HEK293 (cell line): Measurements from ENCODE around the gene TMEM126B.

ENCODE experiments used
- EGR2 ChIP-seq: fragments of 450-650 bp; formaldehyde crosslinking; IDR thresholded peaks from 2 replicates; pipeline ENCODE4 v1.5.1; 2016; ENCODE audit warnings: low read depth, missing biosample characterization, missing genetic modification characterization
- IKZF3 ChIP-seq: fragments of 450-650 bp; IDR thresholded peaks from 2 replicates; pipeline ENCODE4 v1.5.0; 2018; ENCODE audit warnings: missing biosample characterization, mild to moderate bottlenecking, missing genetic modification characterization, moderate library complexity
- KLF7 ChIP-seq: fragments of 450-650 bp; formaldehyde crosslinking; IDR thresholded peaks from 2 replicates; pipeline ENCODE4 v1.5.1; 2016; ENCODE audit warnings: missing biosample characterization, missing genetic modification characterization, borderline replicate concordance
- KLF8 ChIP-seq: fragments of 450-650 bp; formaldehyde crosslinking; IDR thresholded peaks from 2 replicates; pipeline ENCODE4 v1.5.1; 2016; ENCODE audit warnings: missing biosample characterization, missing genetic modification characterization
- SP3 ChIP-seq: fragments of 450-650 bp; formaldehyde crosslinking; IDR thresholded peaks from 2 replicates; pipeline ENCODE4 v1.5.1; 2016; ENCODE audit warnings: missing biosample characterization, missing genetic modification characterization
- TCF7L2 ChIP-seq: IDR thresholded peaks from 2 replicates; pipeline ENCODE4 v1.6.1; 2011; ENCODE audit warnings: low read depth, mild to moderate bottlenecking, inconsistent platforms, low read length, moderate library complexity, borderline replicate concordance
- ZBTB8A ChIP-seq: fragments of 450-650 bp; formaldehyde crosslinking; IDR thresholded peaks from 2 replicates; pipeline ENCODE4 v1.5.1; 2016; ENCODE audit warnings: missing biosample characterization, missing genetic modification characterization
- ZFP37 ChIP-seq: fragments of 450-650 bp; formaldehyde crosslinking; IDR thresholded peaks from 2 replicates; pipeline ENCODE4 v1.5.1; 2016; ENCODE audit warnings: missing biosample characterization, missing genetic modification characterization
- ZNF140 ChIP-seq: fragments of 450-650 bp; formaldehyde crosslinking; IDR thresholded peaks from 2 replicates; pipeline ENCODE4 v1.5.1; 2016; ENCODE audit warnings: missing biosample characterization, missing genetic modification characterization
- ZNF169 ChIP-seq: fragments of 450-650 bp; formaldehyde crosslinking; IDR thresholded peaks from 2 replicates; pipeline ENCODE4 v1.5.1; 2016; ENCODE audit warnings: missing biosample characterization, missing genetic modification characterization
- ZNF174 ChIP-seq: fragments of 450-650 bp; formaldehyde crosslinking; IDR thresholded peaks from 2 replicates; pipeline ENCODE4 v1.5.0; 2017; ENCODE audit warnings: missing biosample characterization, mild to moderate bottlenecking, missing genetic modification characterization
- ZNF214 ChIP-seq: fragments of 450-650 bp; formaldehyde crosslinking; IDR thresholded peaks from 2 replicates; pipeline ENCODE4 v1.5.1; 2017; ENCODE audit warnings: missing biosample characterization, mild to moderate bottlenecking, missing genetic modification characterization, borderline replicate concordance
- ZNF292 ChIP-seq: fragments of 450-650 bp; formaldehyde crosslinking; IDR thresholded peaks from 2 replicates; pipeline ENCODE4 v1.5.1; 2016; ENCODE audit warnings: low read depth, missing biosample characterization, missing genetic modification characterization, borderline replicate concordance
- ZNF366 ChIP-seq: fragments of 450-650 bp; formaldehyde crosslinking; conservative IDR thresholded peaks from 2 replicates; pipeline ENCODE4 v1.5.1; 2016; ENCODE audit warnings: missing biosample characterization, missing genetic modification characterization
- ZNF426 ChIP-seq: fragments of 450-650 bp; formaldehyde crosslinking; IDR thresholded peaks from 2 replicates; pipeline ENCODE4 v1.5.1; 2017; ENCODE audit warnings: missing biosample characterization, missing genetic modification characterization, mild to moderate bottlenecking, inconsistent platforms, moderate library complexity
- ZNF473 ChIP-seq: fragments of 450-650 bp; formaldehyde crosslinking; IDR thresholded peaks from 2 replicates; pipeline ENCODE4 v1.5.1; 2017; ENCODE audit warnings: missing biosample characterization, missing genetic modification characterization
- ZNF48 ChIP-seq: fragments of 450-650 bp; formaldehyde crosslinking; IDR thresholded peaks from 2 replicates; pipeline ENCODE4 v1.5.1; 2016; ENCODE audit warnings: missing biosample characterization, missing genetic modification characterization
- ZNF501 ChIP-seq: fragments of 450-650 bp; formaldehyde crosslinking; IDR thresholded peaks from 2 replicates; pipeline ENCODE4 v1.5.1; 2016; ENCODE audit warnings: missing biosample characterization, missing genetic modification characterization
- ZNF510 ChIP-seq: fragments of 450-650 bp; formaldehyde crosslinking; IDR thresholded peaks from 2 replicates; pipeline ENCODE4 v1.5.1; 2018; ENCODE audit warnings: mild to moderate bottlenecking, missing genetic modification characterization, missing biosample characterization; ENCODE audit not compliant: insufficient replicate concordance
- ZNF530 ChIP-seq: fragments of 450-650 bp; formaldehyde crosslinking; IDR thresholded peaks from 2 replicates; pipeline ENCODE4 v1.5.1; 2016; ENCODE audit warnings: low read depth, missing biosample characterization, missing genetic modification characterization
- ZNF555 ChIP-seq: fragments of 450-650 bp; formaldehyde crosslinking; conservative IDR thresholded peaks from 2 replicates; pipeline ENCODE4 v1.5.1; 2017; ENCODE audit warnings: missing biosample characterization, mild to moderate bottlenecking, missing genetic modification characterization, inconsistent platforms
- ZNF610 ChIP-seq: fragments of 450-650 bp; formaldehyde crosslinking; IDR thresholded peaks from 2 replicates; pipeline ENCODE4 v1.5.1; 2016; ENCODE audit warnings: missing biosample characterization, missing genetic modification characterization, borderline replicate concordance
- TF ChIP-seq, protein P1 (sequence below): fragments of 450-650 bp; formaldehyde crosslinking; IDR thresholded peaks from 2 replicates; pipeline ENCODE4 v1.5.1; 2016; ENCODE audit warnings: missing biosample characterization, missing genetic modification characterization
- TF ChIP-seq, protein P2 (sequence below): fragments of 450-650 bp; formaldehyde crosslinking; IDR thresholded peaks from 2 replicates; pipeline ENCODE4 v1.5.1; 2017; ENCODE audit warnings: missing biosample characterization, missing genetic modification characterization
- TF ChIP-seq, protein P3 (sequence below): fragments of 450-650 bp; formaldehyde crosslinking; IDR thresholded peaks from 2 replicates; pipeline ENCODE4 v1.5.1; 2016; ENCODE audit warnings: missing biosample characterization, missing genetic modification characterization

The TMEM126B gene

GRCh38 chr11:85627998-85628770 is at the start of gene TMEM126B (continued):
- peak; percentile 82 for TF ChIP-seq KLF8 (tag by site-specific recombination)
- TF ChIP-seq TCF7L2: no peak
- TF ChIP-seq ZNF530 (tag by site-specific recombination): no peak
- peak; percentile 54; the same call in 1 of the 2 replicates for TF ChIP-seq IKZF3 (tag by site-specific recombination)
- TF ChIP-seq ZNF169 (tag by site-specific recombination): no peak
- TF ChIP-seq ZNF48 (tag by site-specific recombination): no peak
- TF ChIP-seq ZNF510 (tag by site-specific recombination): no peak
- TF ChIP-seq ZNF501 (tag by site-specific recombination): 0 out of 2 replicates have a peak, but pooled peaks have one; percentile 38
- no peak for TF ChIP-seq ZNF426 (tag by site-specific recombination)
- no peak for TF ChIP-seq ZNF292 (tag by site-specific recombination)
- TF ChIP-seq SP3 (tag by site-specific recombination): peak; percentile 91
- no peak for TF ChIP-seq ZNF473 (tag by site-specific recombination)
- TF ChIP-seq KLF7 (tag by site-specific recombination): peak; percentile 81; the same call in 1 of the 2 replicates
- no peak; the same call in 1 of the 2 replicates for TF ChIP-seq ZFP37 (tag by site-specific recombination)
- TF ChIP-seq, protein P1, sequence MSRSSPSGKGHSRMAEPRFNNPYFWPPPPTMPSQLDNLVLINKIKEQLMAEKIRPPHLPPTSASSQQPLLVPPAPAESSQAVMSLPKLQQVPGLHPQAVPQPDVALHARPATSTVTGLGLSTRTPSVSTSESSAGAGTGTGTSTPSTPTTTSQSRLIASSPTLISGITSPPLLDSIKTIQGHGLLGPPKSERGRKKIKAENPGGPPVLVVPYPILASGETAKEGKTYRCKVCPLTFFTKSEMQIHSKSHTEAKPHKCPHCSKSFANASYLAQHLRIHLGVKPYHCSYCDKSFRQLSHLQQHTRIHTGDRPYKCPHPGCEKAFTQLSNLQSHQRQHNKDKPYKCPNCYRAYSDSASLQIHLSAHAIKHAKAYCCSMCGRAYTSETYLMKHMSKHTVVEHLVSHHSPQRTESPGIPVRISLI (tag by site-specific recombination): no peak
- no peak for TF ChIP-seq ZNF555 (tag by site-specific recombination)
- TF ChIP-seq EGR2 (tag by site-specific recombination): no peak
- TF ChIP-seq ZNF174 (tag by site-specific recombination): no peak
- TF ChIP-seq ZBTB8A (tag by site-specific recombination): peak; percentile 41; the same call in 1 of the 2 replicates
- TF ChIP-seq ZNF366 (tag by site-specific recombination): 0 out of 2 replicates have a peak, but pooled peaks have one; percentile 13
- TF ChIP-seq, protein P2, sequence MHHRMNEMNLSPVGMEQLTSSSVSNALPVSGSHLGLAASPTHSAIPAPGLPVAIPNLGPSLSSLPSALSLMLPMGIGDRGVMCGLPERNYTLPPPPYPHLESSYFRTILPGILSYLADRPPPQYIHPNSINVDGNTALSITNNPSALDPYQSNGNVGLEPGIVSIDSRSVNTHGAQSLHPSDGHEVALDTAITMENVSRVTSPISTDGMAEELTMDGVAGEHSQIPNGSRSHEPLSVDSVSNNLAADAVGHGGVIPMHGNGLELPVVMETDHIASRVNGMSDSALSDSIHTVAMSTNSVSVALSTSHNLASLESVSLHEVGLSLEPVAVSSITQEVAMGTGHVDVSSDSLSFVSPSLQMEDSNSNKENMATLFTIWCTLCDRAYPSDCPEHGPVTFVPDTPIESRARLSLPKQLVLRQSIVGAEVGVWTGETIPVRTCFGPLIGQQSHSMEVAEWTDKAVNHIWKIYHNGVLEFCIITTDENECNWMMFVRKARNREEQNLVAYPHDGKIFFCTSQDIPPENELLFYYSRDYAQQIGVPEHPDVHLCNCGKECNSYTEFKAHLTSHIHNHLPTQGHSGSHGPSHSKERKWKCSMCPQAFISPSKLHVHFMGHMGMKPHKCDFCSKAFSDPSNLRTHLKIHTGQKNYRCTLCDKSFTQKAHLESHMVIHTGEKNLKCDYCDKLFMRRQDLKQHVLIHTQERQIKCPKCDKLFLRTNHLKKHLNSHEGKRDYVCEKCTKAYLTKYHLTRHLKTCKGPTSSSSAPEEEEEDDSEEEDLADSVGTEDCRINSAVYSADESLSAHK: no peak
- TF ChIP-seq ZNF214: no peak
- TF ChIP-seq ZNF610 (tag by site-specific recombination): no peak
- TF ChIP-seq, protein P3, sequence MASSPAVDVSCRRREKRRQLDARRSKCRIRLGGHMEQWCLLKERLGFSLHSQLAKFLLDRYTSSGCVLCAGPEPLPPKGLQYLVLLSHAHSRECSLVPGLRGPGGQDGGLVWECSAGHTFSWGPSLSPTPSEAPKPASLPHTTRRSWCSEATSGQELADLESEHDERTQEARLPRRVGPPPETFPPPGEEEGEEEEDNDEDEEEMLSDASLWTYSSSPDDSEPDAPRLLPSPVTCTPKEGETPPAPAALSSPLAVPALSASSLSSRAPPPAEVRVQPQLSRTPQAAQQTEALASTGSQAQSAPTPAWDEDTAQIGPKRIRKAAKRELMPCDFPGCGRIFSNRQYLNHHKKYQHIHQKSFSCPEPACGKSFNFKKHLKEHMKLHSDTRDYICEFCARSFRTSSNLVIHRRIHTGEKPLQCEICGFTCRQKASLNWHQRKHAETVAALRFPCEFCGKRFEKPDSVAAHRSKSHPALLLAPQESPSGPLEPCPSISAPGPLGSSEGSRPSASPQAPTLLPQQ (tag by site-specific recombination): no peak
- no peak for TF ChIP-seq ZNF140
